SH-SY5Y (cell line): ENCODE measurements around the gene BABAM1.

ENCODE experiments used
- GATA2 ChIP-seq: IDR thresholded peaks from 2 replicates; pipeline ENCODE4 v1.6.1; 2011; ENCODE audit warnings: mild to moderate bottlenecking, low read depth, low read length
- GATA3 ChIP-seq: IDR thresholded peaks from 2 replicates; pipeline ENCODE4 v1.6.1; 2011; ENCODE audit warnings: low read depth, mild to moderate bottlenecking, low read length, moderate library complexity

DNA sequence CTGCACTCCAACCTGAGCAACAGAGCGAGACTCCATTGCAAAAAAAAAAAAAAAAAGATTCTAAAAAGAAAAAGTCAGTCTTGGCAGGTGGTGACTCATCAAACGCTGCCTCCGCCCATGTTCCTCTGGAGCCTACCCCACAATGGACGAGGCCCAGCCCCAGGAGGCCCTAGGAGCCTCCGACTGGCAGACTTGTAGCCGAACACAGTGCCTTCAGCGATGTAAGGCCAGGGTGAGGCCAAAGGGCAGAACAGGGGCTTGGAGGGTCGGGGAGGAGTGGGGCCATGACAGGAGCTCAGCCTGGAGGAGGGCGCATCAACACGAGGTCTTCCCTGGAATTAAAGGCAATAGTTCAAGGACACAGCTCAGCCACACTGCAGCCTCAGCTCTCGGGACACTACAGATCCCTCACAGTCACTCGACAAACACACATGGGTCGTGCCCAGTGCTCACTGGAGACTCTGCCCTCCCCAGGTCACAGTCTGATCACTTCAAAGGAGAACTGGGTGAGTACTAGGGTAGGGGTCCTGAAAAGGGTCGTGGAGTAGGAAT, 47.0 kb upstream of the BABAM1 start:
- TF ChIP-seq GATA3 (no peak), GATA2 (no peak)
